ENCODE results near the gene METTL4.

- TF ChIP-seq CTCF (conservative IDR thresholded peaks at IDR 0.05; ENCODE audit: low read depth, low read length): no peak
- no peak for TF ChIP-seq EZH2phosphoT487 (IDR thresholded peaks at IDR 0.05; ENCODE audit: borderline replicate concordance, low read length)
Observed at GRCh38 chr18:2529154-2529553, 42.2 kb downstream of the METTL4 start.
